Neural crest cell (in vitro differentiated cells): ENCODE data around the gene S100Z. TPM values are rescaled to one million over a fixed set of nuclear protein-coding genes. Genes with fewer than 3 reads are reported as not detected.

Experiments
- DNase-seq: peaks from one replicate; pipeline ENCODE4 v3.0.0; 2021; ENCODE audit warnings: low read depth, mixed read lengths, low spot score
- H3K27ac Mint-ChIP-seq: one replicate; pipeline ENCODE4 v1.8.0; 2021; ENCODE audit warnings: mild to moderate bottlenecking, mixed read lengths; ENCODE audit not compliant: unreplicated experiment
- H3K27me3 Mint-ChIP-seq: 2 replicates; pipeline ENCODE4 v1.8.0; 2021; ENCODE audit warnings: low read depth, mild to moderate bottlenecking, mixed read lengths
- H3K36me3 Mint-ChIP-seq: 2 replicates; pipeline ENCODE4 v1.8.0; 2021; ENCODE audit warnings: low read depth, mild to moderate bottlenecking, mixed read lengths
- H3K4me1 Mint-ChIP-seq: 2 replicates; pipeline ENCODE4 v1.8.0; 2021; ENCODE audit warnings: mixed read lengths
- H3K4me3 Mint-ChIP-seq: one replicate; pipeline ENCODE4 v1.8.0; 2021; ENCODE audit warnings: mild to moderate bottlenecking, mixed read lengths
- H3K9me3 Mint-ChIP-seq: 2 replicates; pipeline ENCODE4 v1.8.0; 2021; ENCODE audit warnings: mixed read lengths
- CTCF ChIP-seq: fragments of 200-600 bp; sonication (generic); conservative IDR thresholded peaks from 2 replicates; pipeline ENCODE4 v1.5.0; 2021; ENCODE audit warnings: antibody characterized with exemption, mild to moderate bottlenecking
- total RNA-seq: library from RNA; stranded (reverse); gene quantifications from 2 replicates; pipeline ENCODE4 v1.2.1, GENCODE V29; 2021

Gene S100Z
- total RNA-seq, 1 donor from 2014 or later = not detected

DNA sequence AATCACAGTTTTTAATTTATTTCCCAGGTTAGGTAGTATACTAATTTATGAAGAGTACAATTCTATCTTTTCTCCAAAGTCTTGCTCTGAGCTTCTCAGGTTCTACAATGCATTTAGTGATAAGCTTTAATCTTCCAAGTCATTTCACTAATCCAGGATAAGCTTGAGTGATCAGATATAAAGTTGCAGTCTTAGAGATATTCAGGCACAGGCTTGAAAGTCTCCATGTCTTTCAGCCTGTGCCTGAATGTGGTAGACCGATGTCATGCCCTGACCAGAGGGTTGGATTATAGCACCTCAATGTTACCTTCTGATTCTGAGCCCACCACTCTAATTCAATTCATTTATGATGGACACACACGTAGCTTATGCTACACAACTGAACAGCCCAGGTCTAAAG lies 106.2 kb downstream of the S100Z start:
- H3K36me3 Mint-ChIP-seq = no peaks in the 10 kb centered on the region
- peaks cover 68% of the 10 kb centered on the region for H3K27me3 Mint-ChIP-seq

GRCh38 chr5:76958991-76959767 lies 109.4 kb downstream of the S100Z start:
- Mint-ChIP-seq H3K4me1 (no peaks in the 10 kb centered on the region), H3K36me3 (no peaks in the 10 kb centered on the region), H3K27me3 (peaks cover 39% of the 10 kb centered on the region), H3K27ac (no peak overlapping the region), H3K9me3 (no peaks in the 10 kb centered on the region), H3K4me3 (no peak overlapping the region)
- no peak for DNase-seq
- TF ChIP-seq CTCF = no peak

More for the DNA sequence above, 106.2 kb downstream of the S100Z start:
- Mint-ChIP-seq H3K4me3 (no peak overlapping the region), H3K9me3 (no peaks in the 10 kb centered on the region), H3K4me1 (no peaks in the 10 kb centered on the region), H3K27ac (no peak overlapping the region)
- no peak for DNase-seq
- TF ChIP-seq CTCF = no peak

GRCh38 chr5:76960004-76960625 lies 110.3 kb downstream of the S100Z start:
- Mint-ChIP-seq H3K27me3 (peaks cover 30% of the 10 kb centered on the region), H3K36me3 (no peaks in the 10 kb centered on the region), H3K27ac (no peak overlapping the region), H3K4me3 (no peak overlapping the region), H3K9me3 (no peaks in the 10 kb centered on the region), H3K4me1 (no peaks in the 10 kb centered on the region)
- no peak for TF ChIP-seq CTCF
- no peak for DNase-seq

GRCh38 chr5:76964060-76964459 lies 114.2 kb downstream of the S100Z start:
- Mint-ChIP-seq H3K9me3 (no peaks in the 10 kb centered on the region), H3K36me3 (no peaks in the 10 kb centered on the region), H3K27me3 (peaks cover 11% of the 10 kb centered on the region), H3K4me1 (no peaks in the 10 kb centered on the region), H3K4me3 (no peak overlapping the region), H3K27ac (no peak overlapping the region)
- no peak for TF ChIP-seq CTCF
- DNase-seq = no peak

Other genes with a start within 250 kb of the S100Z start
- gene F2RL2, start 226.6 kb upstream of the S100Z start, total RNA-seq = not detected in 2 replicates
- 42.4 and 42.6 TPM in 2 replicates for gene F2R, start 133.9 kb upstream of the S100Z start, total RNA-seq
- gene F2RL1, start 31.0 kb upstream of the S100Z start, total RNA-seq = 0.20 and 0.30 TPM in 2 replicates
- 0.20 and 0.21 TPM in 2 replicates for gene CRHBP, start 103.0 kb downstream of the S100Z start, total RNA-seq
- 26.6 and 26.9 TPM in 2 replicates for gene AGGF1, start 180.4 kb downstream of the S100Z start, total RNA-seq
- 12.1 and 12.2 TPM in 2 replicates for gene ZBED3, start 237.3 kb downstream of the S100Z start, total RNA-seq